ENCODE data around the gene DPM3.

DPM3 gene

GRCh38 chr1:155116113-155116764, 24.1 kb downstream of the DPM3 start:
- no peak for ATAC-seq (ENCODE audit: low read depth)

GRCh38 chr1:155113450-155113980, 26.8 kb downstream of the DPM3 start:
- no peak for TF ChIP-seq CTCF (IDR thresholded peaks at IDR 0.05; ENCODE audit: poor library complexity, severe bottlenecking)
- Histone ChIP-seq H3K27me3 (ENCODE audit: insufficient read depth, poor library complexity, severe bottlenecking) (no peaks in the 10 kb centered on the region), H3K4me1 (ENCODE audit: insufficient read depth, poor library complexity, severe bottlenecking) (no peaks in the 10 kb centered on the region), H3K9me3 (ENCODE audit: severe bottlenecking) (no peaks in the 10 kb centered on the region), H3K4me3 (ENCODE audit: severe bottlenecking) (no peak overlapping the region), H3K36me3 (ENCODE audit: low read depth) (no peaks in the 10 kb centered on the region), H3K27ac (ENCODE audit: poor library complexity, severe bottlenecking) (no peak overlapping the region)
- no peak for DNase-seq (ENCODE audit: low spot score)
- no peak for ATAC-seq (ENCODE audit: low read depth)

More at GRCh38 chr1:155116113-155116764, 24.1 kb downstream of the DPM3 start:
- DNase-seq (ENCODE audit: low spot score), result no peak
- no peak for TF ChIP-seq CTCF (IDR thresholded peaks at IDR 0.05; ENCODE audit: poor library complexity, severe bottlenecking)
- Histone ChIP-seq H3K27ac (ENCODE audit: poor library complexity, severe bottlenecking) (no peak overlapping the region), H3K36me3 (ENCODE audit: low read depth) (no peaks in the 10 kb centered on the region), H3K4me3 (ENCODE audit: severe bottlenecking) (no peak overlapping the region), H3K27me3 (ENCODE audit: insufficient read depth, poor library complexity, severe bottlenecking) (no peaks in the 10 kb centered on the region), H3K4me1 (ENCODE audit: insufficient read depth, poor library complexity, severe bottlenecking) (no peaks in the 10 kb centered on the region), H3K9me3 (ENCODE audit: severe bottlenecking) (no peaks in the 10 kb centered on the region)

- Histone ChIP-seq H3K4me1 (ENCODE audit: insufficient read depth, poor library complexity, severe bottlenecking) (no peaks in the 10 kb centered on the region), H3K27ac (ENCODE audit: poor library complexity, severe bottlenecking) (no peak overlapping the region), H3K4me3 (ENCODE audit: severe bottlenecking) (no peak overlapping the region), H3K27me3 (ENCODE audit: insufficient read depth, poor library complexity, severe bottlenecking) (no peaks in the 10 kb centered on the region), H3K36me3 (ENCODE audit: low read depth) (no peaks in the 10 kb centered on the region), H3K9me3 (ENCODE audit: severe bottlenecking) (no peaks in the 10 kb centered on the region)
- TF ChIP-seq CTCF (IDR thresholded peaks at IDR 0.05; ENCODE audit: poor library complexity, severe bottlenecking), result no peak
- ATAC-seq (ENCODE audit: low read depth), result no peak
- no peak for DNase-seq (ENCODE audit: low spot score)
Measured at GRCh38 chr1:155110826-155111225, 29.5 kb downstream of the DPM3 start.

- Histone ChIP-seq H3K4me3 (ENCODE audit: severe bottlenecking) (no peak overlapping the region), H3K36me3 (ENCODE audit: low read depth) (no peaks in the 10 kb centered on the region), H3K27me3 (ENCODE audit: insufficient read depth, poor library complexity, severe bottlenecking) (no peaks in the 10 kb centered on the region), H3K27ac (ENCODE audit: poor library complexity, severe bottlenecking) (no peak overlapping the region), H3K4me1 (ENCODE audit: insufficient read depth, poor library complexity, severe bottlenecking) (no peaks in the 10 kb centered on the region), H3K9me3 (ENCODE audit: severe bottlenecking) (no peaks in the 10 kb centered on the region)
- no peak for DNase-seq (ENCODE audit: low spot score)
- ATAC-seq (ENCODE audit: low read depth), result no peak
- TF ChIP-seq CTCF (IDR thresholded peaks at IDR 0.05; ENCODE audit: poor library complexity, severe bottlenecking), result no peak
Measured at GRCh38 chr1:155110381-155110780, 29.9 kb downstream of the DPM3 start.

- H3K4me1 ChIP-seq (ENCODE audit: insufficient read depth, poor library complexity, severe bottlenecking), result no peaks in the 10 kb centered on the region
- H3K36me3 ChIP-seq (ENCODE audit: low read depth), result no peaks in the 10 kb centered on the region
- no peaks in the 10 kb centered on the region for H3K9me3 ChIP-seq (ENCODE audit: severe bottlenecking)
- TF ChIP-seq CTCF (IDR thresholded peaks at IDR 0.05; ENCODE audit: poor library complexity, severe bottlenecking), result no peak
- ATAC-seq (ENCODE audit: low read depth), result no peak
- DNase-seq (ENCODE audit: low spot score), result no peak
- H3K27me3 ChIP-seq (ENCODE audit: insufficient read depth, poor library complexity, severe bottlenecking), result no peaks in the 10 kb centered on the region
- H3K4me3 ChIP-seq (ENCODE audit: severe bottlenecking), result no peak overlapping the region
- no peak overlapping the region for H3K27ac ChIP-seq (ENCODE audit: poor library complexity, severe bottlenecking)
Measured at GRCh38 chr1:155108296-155108695, 32.0 kb downstream of the DPM3 start.

Measured in RWPE2 (cell line).